VCaP (cell line): ENCODE data around the gene PHF19.

Experiments used
- H3K27ac ChIP-seq: fragments of 450-650 bp; 2 replicates; pipeline ENCODE4 v1.5.1; 2017
- CTCF ChIP-seq: fragments of 450-650 bp; conservative IDR thresholded peaks from 2 replicates; pipeline ENCODE4 v1.5.1; 2017; ENCODE audit warnings: mild to moderate bottlenecking, moderate library complexity

Gene PHF19

GRCh38 chr9:120910643-120911042, 33.7 kb upstream of the PHF19 start:
- no peak overlapping the region for H3K27ac ChIP-seq
- no peak for TF ChIP-seq CTCF

GRCh38 chr9:120909904-120910303, 32.9 kb upstream of the PHF19 start:
- H3K27ac ChIP-seq = no peak overlapping the region
- no peak for TF ChIP-seq CTCF

GRCh38 chr9:120905315-120906164, 28.6 kb upstream of the PHF19 start:
- TF ChIP-seq CTCF = no peak
- no peak overlapping the region for H3K27ac ChIP-seq

- no peak overlapping the region for H3K27ac ChIP-seq
- TF ChIP-seq CTCF = no peak
Measured at GRCh38 chr9:120904978-120905301, 28.0 kb upstream of the PHF19 start.

GRCh38 chr9:120904061-120904977, 27.3 kb upstream of the PHF19 start:
- TF ChIP-seq CTCF = no peak
- no peak overlapping the region for H3K27ac ChIP-seq

GRCh38 chr9:120902569-120903535, 25.9 kb upstream of the PHF19 start:
- H3K27ac ChIP-seq = no peak overlapping the region
- no peak for TF ChIP-seq CTCF
